Measurements from ENCODE around the gene NHS.

GRCh38 chrX:17547658-17548057 is 172.7 kb downstream of the NHS start:
- TF ChIP-seq POLR2A (IDR thresholded peaks at IDR 0.05) (no peak), EP300 (IDR thresholded peaks at IDR 0.05) (no peak), POLR2AphosphoS5 (IDR thresholded peaks at IDR 0.05) (no peak)
- TF ChIP-seq, protein P1, sequence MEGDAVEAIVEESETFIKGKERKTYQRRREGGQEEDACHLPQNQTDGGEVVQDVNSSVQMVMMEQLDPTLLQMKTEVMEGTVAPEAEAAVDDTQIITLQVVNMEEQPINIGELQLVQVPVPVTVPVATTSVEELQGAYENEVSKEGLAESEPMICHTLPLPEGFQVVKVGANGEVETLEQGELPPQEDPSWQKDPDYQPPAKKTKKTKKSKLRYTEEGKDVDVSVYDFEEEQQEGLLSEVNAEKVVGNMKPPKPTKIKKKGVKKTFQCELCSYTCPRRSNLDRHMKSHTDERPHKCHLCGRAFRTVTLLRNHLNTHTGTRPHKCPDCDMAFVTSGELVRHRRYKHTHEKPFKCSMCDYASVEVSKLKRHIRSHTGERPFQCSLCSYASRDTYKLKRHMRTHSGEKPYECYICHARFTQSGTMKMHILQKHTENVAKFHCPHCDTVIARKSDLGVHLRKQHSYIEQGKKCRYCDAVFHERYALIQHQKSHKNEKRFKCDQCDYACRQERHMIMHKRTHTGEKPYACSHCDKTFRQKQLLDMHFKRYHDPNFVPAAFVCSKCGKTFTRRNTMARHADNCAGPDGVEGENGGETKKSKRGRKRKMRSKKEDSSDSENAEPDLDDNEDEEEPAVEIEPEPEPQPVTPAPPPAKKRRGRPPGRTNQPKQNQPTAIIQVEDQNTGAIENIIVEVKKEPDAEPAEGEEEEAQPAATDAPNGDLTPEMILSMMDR (IDR thresholded peaks at IDR 0.05): no peak
